ENCODE measurements around the gene AJM1. TPM values are rescaled to one million over a fixed set of nuclear protein-coding genes. Genes with fewer than 3 reads are reported as not detected.

AJM1 gene
- polyA plus RNA-seq, 1 donor from 2014 or later: 1.5 TPM

DNA sequence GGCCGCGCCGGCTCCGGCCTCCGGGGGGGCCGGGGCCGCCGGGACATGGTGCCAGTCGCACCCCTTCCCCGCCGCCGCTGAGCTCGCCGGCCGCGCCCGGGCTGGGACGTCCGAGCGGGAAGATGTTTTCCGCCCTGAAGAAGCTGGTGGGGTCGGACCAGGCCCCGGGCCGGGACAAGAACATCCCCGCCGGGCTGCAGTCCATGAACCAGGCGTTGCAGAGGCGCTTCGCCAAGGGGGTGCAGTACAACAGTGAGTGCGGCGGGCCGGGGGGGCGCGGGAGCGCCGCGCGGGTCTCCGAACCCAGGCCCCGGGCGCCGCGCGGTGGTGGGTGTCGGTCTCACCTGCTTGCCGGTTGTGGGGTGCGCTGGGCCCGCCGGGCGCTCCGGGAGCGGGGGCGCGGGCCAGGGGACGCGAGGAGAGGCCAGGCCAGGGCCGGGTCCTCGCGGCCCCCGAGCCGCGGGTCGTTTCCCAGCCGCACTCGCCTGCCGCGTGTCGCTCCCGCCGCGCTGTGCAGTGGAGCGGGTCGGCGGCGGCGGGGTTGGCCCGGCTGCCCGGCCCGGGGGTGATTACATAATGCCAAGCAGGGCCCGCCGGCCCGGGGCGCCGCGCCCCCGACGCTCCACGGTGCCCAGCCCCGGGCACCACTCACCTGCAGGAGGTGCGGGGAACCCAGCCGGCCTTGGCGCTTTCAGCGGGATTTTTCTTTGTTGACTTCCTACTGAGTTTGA lies 34.0 kb upstream of the AJM1 start:
- H3K27me3 ChIP-seq (ENCODE audit: insufficient read depth, low read depth, low read length): no peaks in the 10 kb centered on the region
- H3F3A ChIP-seq (ENCODE audit: insufficient read depth, low read length, poor library complexity, severe bottlenecking): no peaks in the 10 kb centered on the region
- peak overlapping the region; percentile 76 for H3K4me3 ChIP-seq (ENCODE audit: low read length)
- no peak overlapping the region for H2AFZ ChIP-seq (ENCODE audit: low read depth, low read length)
- peak; percentile 24 for TF ChIP-seq TAF1 (IDR thresholded peaks at IDR 0.05; ENCODE audit: low read depth)
- TF ChIP-seq, protein P1, sequence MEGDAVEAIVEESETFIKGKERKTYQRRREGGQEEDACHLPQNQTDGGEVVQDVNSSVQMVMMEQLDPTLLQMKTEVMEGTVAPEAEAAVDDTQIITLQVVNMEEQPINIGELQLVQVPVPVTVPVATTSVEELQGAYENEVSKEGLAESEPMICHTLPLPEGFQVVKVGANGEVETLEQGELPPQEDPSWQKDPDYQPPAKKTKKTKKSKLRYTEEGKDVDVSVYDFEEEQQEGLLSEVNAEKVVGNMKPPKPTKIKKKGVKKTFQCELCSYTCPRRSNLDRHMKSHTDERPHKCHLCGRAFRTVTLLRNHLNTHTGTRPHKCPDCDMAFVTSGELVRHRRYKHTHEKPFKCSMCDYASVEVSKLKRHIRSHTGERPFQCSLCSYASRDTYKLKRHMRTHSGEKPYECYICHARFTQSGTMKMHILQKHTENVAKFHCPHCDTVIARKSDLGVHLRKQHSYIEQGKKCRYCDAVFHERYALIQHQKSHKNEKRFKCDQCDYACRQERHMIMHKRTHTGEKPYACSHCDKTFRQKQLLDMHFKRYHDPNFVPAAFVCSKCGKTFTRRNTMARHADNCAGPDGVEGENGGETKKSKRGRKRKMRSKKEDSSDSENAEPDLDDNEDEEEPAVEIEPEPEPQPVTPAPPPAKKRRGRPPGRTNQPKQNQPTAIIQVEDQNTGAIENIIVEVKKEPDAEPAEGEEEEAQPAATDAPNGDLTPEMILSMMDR (IDR thresholded peaks at IDR 0.05; ENCODE audit: poor library complexity, severe bottlenecking): peak; percentile 42
- TF ChIP-seq MXI1 (conservative IDR thresholded peaks at IDR 0.05; ENCODE audit: poor library complexity, severe bottlenecking): no peak
- TF ChIP-seq SMC3 (conservative IDR thresholded peaks at IDR 0.05; ENCODE audit: poor library complexity): peak; percentile 15
- H3K79me2 ChIP-seq (replicated peaks; ENCODE audit: insufficient read depth, low read length): peaks cover 28% of the 10 kb centered on the region
- peak overlapping the region; percentile 80 for H3K9ac ChIP-seq (ENCODE audit: low read length)
- H3K4me2 ChIP-seq (ENCODE audit: low read length): peak overlapping the region; percentile 95
- peak overlapping the region; percentile 53 for H3K27ac ChIP-seq (ENCODE audit: low read length)
- H3K9me3 ChIP-seq (ENCODE audit: low read length): no peaks in the 10 kb centered on the region
- H3K36me3 ChIP-seq (ENCODE audit: insufficient read depth, low read length): no peaks in the 10 kb centered on the region
- no peaks in the 10 kb centered on the region for H3K9me2 ChIP-seq (ENCODE audit: insufficient read depth, low read length)
- H4K20me1 ChIP-seq (ENCODE audit: insufficient read depth): no peaks in the 10 kb centered on the region

DNA sequence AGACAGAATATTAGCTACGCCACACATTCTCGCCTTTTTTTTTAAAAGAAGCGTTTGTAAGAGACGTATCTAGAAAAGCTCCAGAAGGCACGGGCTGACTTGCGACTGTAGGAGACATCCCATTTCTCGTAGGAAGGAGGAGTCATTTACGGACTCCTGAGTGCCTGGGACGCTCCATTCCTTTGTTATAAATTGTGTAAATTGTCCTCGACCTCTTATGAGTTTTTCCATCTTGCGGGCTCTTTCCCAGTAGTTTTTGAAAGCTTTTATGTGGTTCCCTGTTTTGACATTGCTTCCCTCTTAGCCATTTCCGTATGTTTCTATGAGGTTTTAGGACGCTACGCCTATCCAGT lies 33.5 kb upstream of the AJM1 start:
- TF ChIP-seq, protein P2, sequence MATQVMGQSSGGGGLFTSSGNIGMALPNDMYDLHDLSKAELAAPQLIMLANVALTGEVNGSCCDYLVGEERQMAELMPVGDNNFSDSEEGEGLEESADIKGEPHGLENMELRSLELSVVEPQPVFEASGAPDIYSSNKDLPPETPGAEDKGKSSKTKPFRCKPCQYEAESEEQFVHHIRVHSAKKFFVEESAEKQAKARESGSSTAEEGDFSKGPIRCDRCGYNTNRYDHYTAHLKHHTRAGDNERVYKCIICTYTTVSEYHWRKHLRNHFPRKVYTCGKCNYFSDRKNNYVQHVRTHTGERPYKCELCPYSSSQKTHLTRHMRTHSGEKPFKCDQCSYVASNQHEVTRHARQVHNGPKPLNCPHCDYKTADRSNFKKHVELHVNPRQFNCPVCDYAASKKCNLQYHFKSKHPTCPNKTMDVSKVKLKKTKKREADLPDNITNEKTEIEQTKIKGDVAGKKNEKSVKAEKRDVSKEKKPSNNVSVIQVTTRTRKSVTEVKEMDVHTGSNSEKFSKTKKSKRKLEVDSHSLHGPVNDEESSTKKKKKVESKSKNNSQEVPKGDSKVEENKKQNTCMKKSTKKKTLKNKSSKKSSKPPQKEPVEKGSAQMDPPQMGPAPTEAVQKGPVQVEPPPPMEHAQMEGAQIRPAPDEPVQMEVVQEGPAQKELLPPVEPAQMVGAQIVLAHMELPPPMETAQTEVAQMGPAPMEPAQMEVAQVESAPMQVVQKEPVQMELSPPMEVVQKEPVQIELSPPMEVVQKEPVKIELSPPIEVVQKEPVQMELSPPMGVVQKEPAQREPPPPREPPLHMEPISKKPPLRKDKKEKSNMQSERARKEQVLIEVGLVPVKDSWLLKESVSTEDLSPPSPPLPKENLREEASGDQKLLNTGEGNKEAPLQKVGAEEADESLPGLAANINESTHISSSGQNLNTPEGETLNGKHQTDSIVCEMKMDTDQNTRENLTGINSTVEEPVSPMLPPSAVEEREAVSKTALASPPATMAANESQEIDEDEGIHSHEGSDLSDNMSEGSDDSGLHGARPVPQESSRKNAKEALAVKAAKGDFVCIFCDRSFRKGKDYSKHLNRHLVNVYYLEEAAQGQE (IDR thresholded peaks at IDR 0.05; ENCODE audit: borderline replicate concordance): no peak
- no peak for TF ChIP-seq SMC3 (conservative IDR thresholded peaks at IDR 0.05; ENCODE audit: poor library complexity)
- TF ChIP-seq EP300 (conservative IDR thresholded peaks at IDR 0.05; ENCODE audit: poor library complexity, severe bottlenecking): no peak
- TF ChIP-seq, protein P1 (IDR thresholded peaks at IDR 0.05; ENCODE audit: poor library complexity, severe bottlenecking): no peak
- TF ChIP-seq MXI1 (conservative IDR thresholded peaks at IDR 0.05; ENCODE audit: poor library complexity, severe bottlenecking): no peak
- no peak for TF ChIP-seq POLR2AphosphoS5 (IDR thresholded peaks at IDR 0.05)
- TF ChIP-seq RAD21 (conservative IDR thresholded peaks at IDR 0.05): no peak
- TF ChIP-seq EZH2 (IDR thresholded peaks at IDR 0.05; ENCODE audit: borderline replicate concordance, insufficient read depth, low read length, poor library complexity, severe bottlenecking): no peak
- TF ChIP-seq TAF1 (IDR thresholded peaks at IDR 0.05; ENCODE audit: low read depth): no peak
- H3K36me3 ChIP-seq (ENCODE audit: insufficient read depth, low read length): no peaks in the 10 kb centered on the region
- no peaks in the 10 kb centered on the region for H4K20me1 ChIP-seq (ENCODE audit: insufficient read depth)
- H3K4me3 ChIP-seq (ENCODE audit: low read length): peak overlapping the region; percentile 76
- peak overlapping the region; percentile 25 for H2AFZ ChIP-seq (ENCODE audit: low read depth, low read length)
- H3K9ac ChIP-seq (ENCODE audit: low read length): peak overlapping the region; percentile 80
- H3F3A ChIP-seq (ENCODE audit: insufficient read depth, low read length, poor library complexity, severe bottlenecking): no peaks in the 10 kb centered on the region
- no peaks in the 10 kb centered on the region for H3K27me3 ChIP-seq (ENCODE audit: insufficient read depth, low read depth, low read length)
- no peaks in the 10 kb centered on the region for H3K9me2 ChIP-seq (ENCODE audit: insufficient read depth, low read length)
- peak overlapping the region; percentile 20 for H3K27ac ChIP-seq (ENCODE audit: low read length)
- no peaks in the 10 kb centered on the region for H3K9me3 ChIP-seq (ENCODE audit: low read length)
- H3K79me2 ChIP-seq (replicated peaks; ENCODE audit: insufficient read depth, low read length): peaks cover 28% of the 10 kb centered on the region
- peak overlapping the region; percentile 95 for H3K4me2 ChIP-seq (ENCODE audit: low read length)
